ENCODE data around the gene SPACA4. TPM values are rescaled to one million over a fixed set of nuclear protein-coding genes. Genes with fewer than 3 reads are reported as not detected.
A peak's percentile ranks its signal among the peaks of the same experiment; 100 is the strongest.

SPACA4 gene
- total and polyA plus RNA-seq, 10 donors, result not detected

DNA sequence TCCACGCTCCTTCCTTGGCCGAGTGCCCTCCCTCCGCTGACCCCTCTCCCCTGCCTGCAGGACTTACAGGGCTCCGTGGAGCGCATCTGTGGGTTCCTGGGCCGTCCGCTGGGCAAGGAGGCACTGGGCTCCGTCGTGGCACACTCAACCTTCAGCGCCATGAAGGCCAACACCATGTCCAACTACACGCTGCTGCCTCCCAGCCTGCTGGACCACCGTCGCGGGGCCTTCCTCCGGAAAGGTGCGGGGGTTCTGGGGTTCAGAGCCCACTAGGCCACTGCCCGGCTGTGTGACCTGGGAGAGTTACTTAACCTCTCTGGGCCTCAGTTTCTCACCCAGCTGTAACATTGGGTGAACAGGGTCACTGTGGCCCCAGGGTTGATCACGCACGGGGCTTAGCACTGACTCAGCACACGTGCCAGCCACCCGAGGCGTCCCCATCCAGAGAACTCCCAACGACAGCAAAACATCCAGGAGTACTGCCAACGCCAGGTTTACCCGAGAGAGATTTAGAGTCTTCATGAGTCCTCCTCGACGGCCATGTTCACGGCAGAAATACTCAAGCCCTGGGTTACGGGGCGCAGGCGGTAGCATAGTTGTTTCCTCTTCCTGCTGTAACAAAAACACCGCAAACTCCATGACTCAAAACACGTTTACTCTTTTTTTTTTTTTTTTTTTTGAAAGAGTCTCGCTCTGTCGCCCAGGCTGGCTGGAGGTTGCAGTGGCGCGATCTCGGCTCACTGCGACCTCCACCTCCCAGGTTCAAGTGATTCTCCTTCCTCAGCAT, 9.7 kb upstream of the SPACA4 start:
- Histone ChIP-seq H3K27ac (peak overlapping the region in 2 of 8 donors; percentile 14 to 47), H3K4me3 (peak overlapping the region in 1 of 8 donors; percentile 32), H3K9me3 (no peaks in the 10 kb centered on the region), H3K36me3 (no peaks in the 10 kb centered on the region), H3K27me3 (replicated peaks in 1 of 7) (peaks cover 0 to 29% (median 0%) of the 10 kb centered on the region in 7 donors), H3K4me1 (no peaks in the 10 kb centered on the region)
- intact Hi-C loops (cut with DNase I; ENCODE audit: low total_unique reads), result no loop called here
- no peak for TF ChIP-seq POLR2AphosphoS5 (IDR thresholded peaks at IDR 0.05)
- no peak for TF ChIP-seq POLR2A (IDR thresholded peaks at IDR 0.05)
- DNase-seq, result no peak
- WGBS, 5 donors, result 65 to 78% (median 71%) methylated on average over 30 to 39 of the region's 39 CpGs

DNA sequence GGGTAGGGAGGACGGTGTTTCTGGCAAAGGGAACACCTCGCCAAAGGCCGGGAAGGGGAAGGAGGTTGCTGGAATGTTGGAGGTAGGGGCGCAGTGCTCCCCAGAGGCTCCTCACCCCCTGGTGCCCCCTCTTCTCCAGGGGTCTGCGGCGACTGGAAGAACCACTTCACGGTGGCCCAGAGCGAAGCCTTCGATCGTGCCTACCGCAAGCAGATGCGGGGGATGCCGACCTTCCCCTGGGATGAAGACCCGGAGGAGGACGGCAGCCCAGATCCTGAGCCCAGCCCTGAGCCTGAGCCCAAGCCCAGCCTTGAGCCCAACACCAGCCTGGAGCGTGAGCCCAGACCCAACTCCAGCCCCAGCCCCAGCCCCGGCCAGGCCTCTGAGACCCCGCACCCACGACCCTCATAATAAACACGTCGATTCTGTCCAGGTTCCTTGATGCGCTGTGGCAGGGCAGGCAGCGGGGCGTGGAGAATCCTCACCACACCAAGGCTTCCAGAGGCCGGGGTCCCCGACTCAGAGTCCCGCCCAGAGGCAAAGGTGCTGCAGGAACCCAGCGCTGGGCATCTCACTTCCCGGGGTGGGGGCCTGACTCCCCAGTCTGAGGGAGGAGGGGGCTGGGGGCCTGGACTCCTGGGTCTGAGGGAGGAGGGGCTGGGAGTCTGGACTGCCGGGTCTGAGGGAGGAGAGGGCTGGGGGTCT, 7.4 kb upstream of the SPACA4 start:
- no peak overlapping the region for H3K4me3 ChIP-seq
- H3K4me1 ChIP-seq, result no peaks in the 10 kb centered on the region
- no peaks in the 10 kb centered on the region for H3K36me3 ChIP-seq
- H3K27ac ChIP-seq, result no peak overlapping the region
- H3K9me3 ChIP-seq, result no peaks in the 10 kb centered on the region
- intact Hi-C loops (cut with DNase I; ENCODE audit: low total_unique reads), result no loop called here
- no peak for TF ChIP-seq POLR2AphosphoS5 (IDR thresholded peaks at IDR 0.05)
- no peak for TF ChIP-seq POLR2A (IDR thresholded peaks at IDR 0.05)
- TF ChIP-seq, protein P1, sequence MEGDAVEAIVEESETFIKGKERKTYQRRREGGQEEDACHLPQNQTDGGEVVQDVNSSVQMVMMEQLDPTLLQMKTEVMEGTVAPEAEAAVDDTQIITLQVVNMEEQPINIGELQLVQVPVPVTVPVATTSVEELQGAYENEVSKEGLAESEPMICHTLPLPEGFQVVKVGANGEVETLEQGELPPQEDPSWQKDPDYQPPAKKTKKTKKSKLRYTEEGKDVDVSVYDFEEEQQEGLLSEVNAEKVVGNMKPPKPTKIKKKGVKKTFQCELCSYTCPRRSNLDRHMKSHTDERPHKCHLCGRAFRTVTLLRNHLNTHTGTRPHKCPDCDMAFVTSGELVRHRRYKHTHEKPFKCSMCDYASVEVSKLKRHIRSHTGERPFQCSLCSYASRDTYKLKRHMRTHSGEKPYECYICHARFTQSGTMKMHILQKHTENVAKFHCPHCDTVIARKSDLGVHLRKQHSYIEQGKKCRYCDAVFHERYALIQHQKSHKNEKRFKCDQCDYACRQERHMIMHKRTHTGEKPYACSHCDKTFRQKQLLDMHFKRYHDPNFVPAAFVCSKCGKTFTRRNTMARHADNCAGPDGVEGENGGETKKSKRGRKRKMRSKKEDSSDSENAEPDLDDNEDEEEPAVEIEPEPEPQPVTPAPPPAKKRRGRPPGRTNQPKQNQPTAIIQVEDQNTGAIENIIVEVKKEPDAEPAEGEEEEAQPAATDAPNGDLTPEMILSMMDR (IDR thresholded peaks at IDR 0.05 in 8 of 11, conservative IDR thresholded peaks at IDR 0.05 in 3 of 11), result no peak
- DNase-seq, result no peak
- H3K27me3 ChIP-seq (replicated peaks in 1 of 7), result peaks cover 0 to 29% (median 0%) of the 10 kb centered on the region in 7 donors
- WGBS, 5 donors, result 76 to 86% (median 79%) methylated on average over 20 to 30 of the region's 30 CpGs

DNA sequence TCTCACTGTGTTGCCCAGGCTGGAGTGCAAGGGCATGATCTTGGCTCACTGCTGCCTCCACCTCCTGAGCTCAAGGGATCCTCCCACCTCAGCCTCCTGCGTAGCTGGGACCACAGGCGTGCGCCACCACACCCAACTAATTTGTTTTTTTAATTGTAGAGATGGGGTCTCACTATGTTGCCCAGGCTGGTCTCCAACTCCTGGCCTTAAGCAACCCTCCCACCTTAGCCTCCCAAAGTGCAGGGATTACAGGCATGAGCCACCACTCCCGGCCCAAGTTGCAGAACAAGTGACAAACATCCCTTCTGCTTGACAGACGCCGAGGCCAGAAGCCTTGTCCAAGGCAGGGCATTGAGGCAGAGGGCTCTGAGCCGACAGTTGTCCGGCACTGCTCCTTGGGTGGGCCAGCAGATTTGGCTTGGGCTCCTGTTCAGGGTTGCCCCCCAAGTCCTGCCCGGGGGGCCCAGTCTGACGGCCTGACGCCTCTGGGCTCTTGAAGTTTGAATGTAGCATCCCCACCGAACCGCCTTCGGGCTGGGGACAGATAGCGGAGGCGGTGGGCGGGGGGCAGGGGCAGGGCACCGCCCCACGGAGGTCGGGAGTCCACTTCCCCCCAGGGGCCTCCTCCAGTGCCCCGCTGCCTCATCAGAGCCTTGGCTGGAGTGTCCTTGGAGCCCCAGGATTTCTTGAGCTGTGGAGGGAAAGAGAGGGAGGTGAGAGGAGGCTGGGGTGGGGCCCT, 5.7 kb upstream of the SPACA4 start:
- TF ChIP-seq POLR2A (IDR thresholded peaks at IDR 0.05), result no peak
- TF ChIP-seq POLR2AphosphoS5 (IDR thresholded peaks at IDR 0.05), result no peak
- TF ChIP-seq, protein P1 (IDR thresholded peaks at IDR 0.05 in 8 of 11, conservative IDR thresholded peaks at IDR 0.05 in 3 of 11), result no peak
- Histone ChIP-seq H3K9me3 (no peaks in the 10 kb centered on the region), H3K4me3 (no peak overlapping the region), H3K27me3 (replicated peaks in 1 of 7) (peaks cover 0 to 29% (median 0%) of the 10 kb centered on the region in 7 donors), H3K4me1 (no peaks in the 10 kb centered on the region), H3K36me3 (no peaks in the 10 kb centered on the region), H3K27ac (no peak overlapping the region)
- WGBS, 5 donors, result 84 to 93% (median 87%) methylated on average over 12 to 21 of the region's 21 CpGs
- intact Hi-C loops (cut with DNase I; ENCODE audit: low total_unique reads), result no loop called here
- DNase-seq, result no peak

DNA sequence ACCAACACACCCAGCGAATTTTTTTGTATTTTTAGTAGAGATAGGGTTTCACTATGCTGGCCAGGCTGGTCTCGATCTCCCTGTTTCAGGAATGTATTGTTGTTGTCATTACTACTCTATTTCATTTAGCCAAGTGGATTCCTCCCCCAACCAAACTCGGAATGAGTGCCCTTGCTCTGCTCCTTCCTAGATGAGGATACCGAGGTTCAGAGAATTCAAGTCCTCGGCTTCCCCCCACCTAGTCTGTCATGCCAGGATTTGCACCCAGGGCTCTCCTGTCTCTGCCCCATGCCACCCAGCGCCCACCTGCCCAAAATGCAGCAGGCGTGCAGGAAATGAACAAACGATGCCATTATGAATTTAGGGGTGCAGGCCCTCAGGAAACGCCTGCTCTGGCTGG, 3.5 kb upstream of the SPACA4 start:
- intact Hi-C loops (cut with DNase I; ENCODE audit: low total_unique reads), result no loop called here
- Histone ChIP-seq H3K9me3 (no peaks in the 10 kb centered on the region), H3K27ac (no peak overlapping the region), H3K36me3 (no peaks in the 10 kb centered on the region), H3K27me3 (replicated peaks in 1 of 7) (peaks cover 0 to 27% (median 0%) of the 10 kb centered on the region in 7 donors), H3K4me3 (no peak overlapping the region), H3K4me1 (no peaks in the 10 kb centered on the region)
- WGBS, 5 donors, result 74 to 88% (median 80%) methylated on average over 9 of the region's 9 CpGs
- TF ChIP-seq POLR2AphosphoS5 (IDR thresholded peaks at IDR 0.05) (no peak), POLR2A (IDR thresholded peaks at IDR 0.05) (no peak)
- TF ChIP-seq, protein P1 (IDR thresholded peaks at IDR 0.05 in 8 of 11, conservative IDR thresholded peaks at IDR 0.05 in 3 of 11), result no peak
- no peak for DNase-seq

Data from spleen (tissue), 11 donors.